HTERT RPE-1 (cell line): ENCODE results near the gene AHDC1.

Experiments used
- in situ Hi-C: fragments of 300-500 bp; cut with MboI; formaldehyde crosslinking; loops from 4 replicates; pipeline ENCODE4 v1.14.3; 2020; ENCODE audit warnings: low sequenced_read_pairs

Gene AHDC1

GRCh38 chr1:27491748-27492700, 111.9 kb downstream of the AHDC1 start:
- in situ Hi-C loops = no loop called here

GRCh38 chr1:27489973-27490741, 113.8 kb downstream of the AHDC1 start, which contains the start of gene WASF2:
TSS of gene WASF2 (minus strand) at chr1:27490167. CDS start at chr1:27428890, 61,277 bp downstream.
- in situ Hi-C loops = no loop called here

GRCh38 chr1:27489501-27489972, 114.4 kb downstream of the AHDC1 start:
- in situ Hi-C loops = no loop called here

- in situ Hi-C loops = no loop called here
Observed at GRCh38 chr1:27487966-27488884, 115.7 kb downstream of the AHDC1 start.

- in situ Hi-C loops = no loop called here
Observed at GRCh38 chr1:27485363-27485762, 118.6 kb downstream of the AHDC1 start.
